Measurements from ENCODE around the gene SVIL. TPM values are rescaled to one million over a fixed set of nuclear protein-coding genes. Genes with fewer than 3 reads are reported as not detected.
A peak's percentile ranks its signal among the peaks of the same experiment; 100 is the strongest.

Gene SVIL
- total and polyA plus RNA-seq, 2 of the 13 experiments (the other 11 are each of a cell fraction or from before 2014, with no cell fraction given): 3.9 to 12.1 TPM

DNA sequence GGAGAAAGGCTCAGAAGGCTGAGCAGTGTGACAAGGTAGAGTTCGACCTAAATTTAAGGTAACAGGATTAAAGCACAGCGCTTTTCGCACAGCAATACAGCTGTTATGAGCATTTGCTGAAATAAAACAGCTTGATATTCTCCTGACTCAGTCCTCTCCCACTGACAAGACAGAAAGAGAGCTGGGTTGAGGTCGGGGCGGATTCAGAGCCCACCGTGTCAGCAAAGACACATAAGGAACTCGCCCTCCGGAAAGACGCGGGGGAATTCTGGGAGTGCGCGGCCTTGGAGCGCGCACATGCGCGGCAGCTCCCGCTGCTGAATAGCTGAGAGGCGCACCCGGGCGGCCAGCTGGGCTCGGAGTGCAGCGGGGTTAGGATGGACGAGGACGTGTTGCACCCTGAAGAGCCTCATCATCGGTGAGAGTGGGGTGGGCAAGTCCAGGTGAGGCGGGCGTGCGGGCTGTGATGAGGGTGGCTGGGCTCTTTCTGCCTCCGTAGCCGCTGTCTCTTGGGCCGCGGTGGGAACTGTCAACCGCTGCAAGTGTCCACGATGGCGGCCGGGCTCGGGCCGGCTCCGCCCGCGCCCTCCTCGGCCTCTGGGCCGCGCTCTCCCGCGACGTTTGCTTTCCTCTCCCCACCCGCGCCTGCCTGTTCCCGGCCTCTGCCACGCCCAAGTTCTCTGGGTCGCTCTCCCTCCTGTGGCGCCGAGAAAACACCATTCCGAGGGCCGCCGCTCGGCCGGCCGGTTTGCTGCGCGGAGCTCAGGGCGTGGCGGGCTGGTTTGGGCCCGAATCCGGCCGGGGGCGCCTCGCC is 225.3 kb downstream of the SVIL start (continued):
- TF ChIP-seq, protein P1, sequence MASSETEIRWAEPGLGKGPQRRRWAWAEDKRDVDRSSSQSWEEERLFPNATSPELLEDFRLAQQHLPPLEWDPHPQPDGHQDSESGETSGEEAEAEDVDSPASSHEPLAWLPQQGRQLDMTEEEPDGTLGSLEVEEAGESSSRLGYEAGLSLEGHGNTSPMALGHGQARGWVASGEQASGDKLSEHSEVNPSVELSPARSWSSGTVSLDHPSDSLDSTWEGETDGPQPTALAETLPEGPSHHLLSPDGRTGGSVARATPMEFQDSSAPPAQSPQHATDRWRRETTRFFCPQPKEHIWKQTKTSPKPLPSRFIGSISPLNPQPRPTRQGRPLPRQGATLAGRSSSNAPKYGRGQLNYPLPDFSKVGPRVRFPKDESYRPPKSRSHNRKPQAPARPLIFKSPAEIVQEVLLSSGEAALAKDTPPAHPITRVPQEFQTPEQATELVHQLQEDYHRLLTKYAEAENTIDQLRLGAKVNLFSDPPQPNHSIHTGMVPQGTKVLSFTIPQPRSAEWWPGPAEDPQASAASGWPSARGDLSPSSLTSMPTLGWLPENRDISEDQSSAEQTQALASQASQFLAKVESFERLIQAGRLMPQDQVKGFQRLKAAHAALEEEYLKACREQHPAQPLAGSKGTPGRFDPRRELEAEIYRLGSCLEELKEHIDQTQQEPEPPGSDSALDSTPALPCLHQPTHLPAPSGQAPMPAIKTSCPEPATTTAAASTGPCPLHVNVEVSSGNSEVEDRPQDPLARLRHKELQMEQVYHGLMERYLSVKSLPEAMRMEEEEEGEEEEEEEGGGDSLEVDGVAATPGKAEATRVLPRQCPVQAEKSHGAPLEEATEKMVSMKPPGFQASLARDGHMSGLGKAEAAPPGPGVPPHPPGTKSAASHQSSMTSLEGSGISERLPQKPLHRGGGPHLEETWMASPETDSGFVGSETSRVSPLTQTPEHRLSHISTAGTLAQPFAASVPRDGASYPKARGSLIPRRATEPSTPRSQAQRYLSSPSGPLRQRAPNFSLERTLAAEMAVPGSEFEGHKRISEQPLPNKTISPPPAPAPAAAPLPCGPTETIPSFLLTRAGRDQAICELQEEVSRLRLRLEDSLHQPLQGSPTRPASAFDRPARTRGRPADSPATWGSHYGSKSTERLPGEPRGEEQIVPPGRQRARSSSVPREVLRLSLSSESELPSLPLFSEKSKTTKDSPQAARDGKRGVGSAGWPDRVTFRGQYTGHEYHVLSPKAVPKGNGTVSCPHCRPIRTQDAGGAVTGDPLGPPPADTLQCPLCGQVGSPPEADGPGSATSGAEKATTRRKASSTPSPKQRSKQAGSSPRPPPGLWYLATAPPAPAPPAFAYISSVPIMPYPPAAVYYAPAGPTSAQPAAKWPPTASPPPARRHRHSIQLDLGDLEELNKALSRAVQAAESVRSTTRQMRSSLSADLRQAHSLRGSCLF (CRISPR knock-in tag; IDR thresholded peaks at IDR 0.05; ENCODE audit: borderline replicate concordance): no peak
- TF ChIP-seq, protein P2, sequence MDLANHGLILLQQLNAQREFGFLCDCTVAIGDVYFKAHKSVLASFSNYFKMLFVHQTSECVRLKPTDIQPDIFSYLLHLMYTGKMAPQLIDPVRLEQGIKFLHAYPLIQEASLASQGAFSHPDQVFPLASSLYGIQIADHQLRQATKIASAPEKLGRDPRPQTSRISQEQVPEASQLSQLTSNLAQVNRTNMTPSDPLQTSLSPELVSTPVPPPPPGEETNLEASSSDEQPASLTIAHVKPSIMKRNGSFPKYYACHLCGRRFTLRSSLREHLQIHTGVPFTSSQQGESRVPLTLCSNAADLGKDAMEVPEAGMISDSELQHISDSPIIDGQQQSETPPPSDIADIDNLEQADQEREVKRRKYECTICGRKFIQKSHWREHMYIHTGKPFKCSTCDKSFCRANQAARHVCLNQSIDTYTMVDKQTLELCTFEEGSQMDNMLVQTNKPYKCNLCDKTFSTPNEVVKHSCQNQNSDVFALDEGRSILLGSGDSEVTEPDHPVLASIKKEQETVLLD (CRISPR knock-in tag; IDR thresholded peaks at IDR 0.05; ENCODE audit: low read depth): no peak
- peak; percentile 76 for TF ChIP-seq BRCA1 (CRISPR knock-in tag; IDR thresholded peaks at IDR 0.05)
- TF ChIP-seq GABPB1 (CRISPR knock-in tag; IDR thresholded peaks at IDR 0.05): peak; percentile 79
- peak; percentile 67; the same call in 1 of the 2 replicates for TF ChIP-seq ZNF274 (CRISPR knock-in tag; IDR thresholded peaks at IDR 0.05)
- TF ChIP-seq, protein P3, sequence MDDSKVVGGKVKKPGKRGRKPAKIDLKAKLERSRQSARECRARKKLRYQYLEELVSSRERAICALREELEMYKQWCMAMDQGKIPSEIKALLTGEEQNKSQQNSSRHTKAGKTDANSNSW (CRISPR knock-in tag; IDR thresholded peaks at IDR 0.05; ENCODE audit: borderline replicate concordance): peak; percentile 64; the same call in 1 of the 2 replicates
- no peak for TF ChIP-seq ZNF83 (CRISPR knock-in tag; IDR thresholded peaks at IDR 0.05; ENCODE audit: borderline replicate concordance)
- peak; percentile 84 for TF ChIP-seq DMAP1 (CRISPR knock-in tag; IDR thresholded peaks at IDR 0.05)
- no peak for TF ChIP-seq U2AF1 (optimal IDR thresholded peaks at IDR 0.05; ENCODE audit: low read depth, low read length)
- 0 out of 2 replicates have a peak, but pooled peaks have one; percentile 48 for TF ChIP-seq ZNF644 (CRISPR knock-in tag; IDR thresholded peaks at IDR 0.05; ENCODE audit: low read depth)
- TF ChIP-seq TP53 (CRISPR knock-in tag; conservative IDR thresholded peaks at IDR 0.05): 0 out of 2 replicates have a peak, but pooled peaks have one; percentile 24
- 0 out of 2 replicates have a peak, but pooled peaks have one; percentile 75 for TF ChIP-seq WIZ (CRISPR knock-in tag; IDR thresholded peaks at IDR 0.05)
- TF ChIP-seq ELF1 (CRISPR knock-in tag; IDR thresholded peaks at IDR 0.05): peak; percentile 64
- TF ChIP-seq ONECUT2 (CRISPR knock-in tag; IDR thresholded peaks at IDR 0.05): 0 out of 2 replicates have a peak, but pooled peaks have one; percentile 21
- TF ChIP-seq SAP130 (CRISPR knock-in tag; IDR thresholded peaks at IDR 0.05; ENCODE audit: low read depth): peak; percentile 85
- 0 out of 2 replicates have a peak, but pooled peaks have one; percentile 48 for TF ChIP-seq ISL2 (CRISPR knock-in tag; IDR thresholded peaks at IDR 0.05)
- TF ChIP-seq, protein P4, sequence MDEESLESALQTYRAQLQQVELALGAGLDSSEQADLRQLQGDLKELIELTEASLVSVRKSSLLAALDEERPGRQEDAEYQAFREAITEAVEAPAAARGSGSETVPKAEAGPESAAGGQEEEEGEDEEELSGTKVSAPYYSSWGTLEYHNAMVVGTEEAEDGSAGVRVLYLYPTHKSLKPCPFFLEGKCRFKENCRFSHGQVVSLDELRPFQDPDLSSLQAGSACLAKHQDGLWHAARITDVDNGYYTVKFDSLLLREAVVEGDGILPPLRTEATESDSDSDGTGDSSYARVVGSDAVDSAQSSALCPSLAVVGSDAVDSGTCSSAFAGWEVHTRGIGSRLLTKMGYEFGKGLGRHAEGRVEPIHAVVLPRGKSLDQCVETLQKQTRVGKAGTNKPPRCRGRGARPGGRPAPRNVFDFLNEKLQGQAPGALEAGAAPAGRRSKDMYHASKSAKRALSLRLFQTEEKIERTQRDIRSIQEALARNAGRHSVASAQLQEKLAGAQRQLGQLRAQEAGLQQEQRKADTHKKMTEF (CRISPR knock-in tag; IDR thresholded peaks at IDR 0.05): peak; percentile 74; the same call in 1 of the 2 replicates
- no peak for TF ChIP-seq ATF7 (IDR thresholded peaks at IDR 0.05)
- TF ChIP-seq ATF7 (CRISPR knock-in tag; IDR thresholded peaks at IDR 0.05): no peak
- TF ChIP-seq NR2F6 (IDR thresholded peaks at IDR 0.05): no peak
- TF ChIP-seq NR2F6 (CRISPR knock-in tag; IDR thresholded peaks at IDR 0.05): peak; percentile 33
- TF ChIP-seq SATB2 (CRISPR knock-in tag; IDR thresholded peaks at IDR 0.05): peak; percentile 67; the same call in 1 of the 2 replicates
- TF ChIP-seq ZNF430 (CRISPR knock-in tag; IDR thresholded peaks at IDR 0.05): peak; percentile 84; the same call in 1 of the 2 replicates
